HEK293 (cell line): ENCODE results near the gene RIN2.

Experiments
- CTCF ChIA-PET: fragments of 350-600 bp; formaldehyde crosslinking; extraction: SDS; loops from one replicate; lab custom pipeline; 2021; ENCODE audit warnings: antibody characterized with exemption; lab: Yijun Ruan, JAX
- POLR2A ChIA-PET: fragments of 300-600 bp; formaldehyde crosslinking; extraction: SDS; loops from one replicate; lab custom pipeline; 2020; ENCODE audit warnings: antibody characterized with exemption, inconsistent platforms; lab: Yijun Ruan, JAX
- H3K27ac ChIP-seq: fragments of 200-500 bp; sonication (Bioruptor generic); 2 replicates; pipeline ENCODE4 v1.5.1; 2014; ENCODE audit warnings: low read depth, low read length, control low read depth, inconsistent platforms; ENCODE audit errors: extremely low read depth
- H3K36me3 ChIP-seq, 2 experiments: fragments of 200-500 bp in 1 of 2; sonication (Bioruptor generic) in 1 of 2; 1 replicate in 1 of 2; 2 replicates in 1 of 2; pipeline ENCODE4 v1.5.1; 2014 to 2017; ENCODE audit warnings: inconsistent platforms in 2 of 2, low read length in 2 of 2; ENCODE audit not compliant: control insufficient read depth in 2 of 2, insufficient read depth in 1 of 2
- H3K4me1 ChIP-seq: fragments of 200-500 bp; sonication (Bioruptor generic); 2 replicates; pipeline ENCODE4 v1.5.1; 2014; ENCODE audit warnings: mild to moderate bottlenecking, low read length, inconsistent platforms; ENCODE audit not compliant: control insufficient read depth, insufficient read depth
- H3K4me3 ChIP-seq: 2 replicates; pipeline ENCODE4 v1.5.1; 2011; ENCODE audit warnings: low read depth, mild to moderate bottlenecking, control low read depth, low read length, moderate library complexity
- H3K9me3 ChIP-seq: fragments of 200-500 bp; sonication (Bioruptor generic); 2 replicates; pipeline ENCODE4 v1.5.1; 2014; ENCODE audit warnings: low read depth, low read length, inconsistent platforms; ENCODE audit not compliant: control insufficient read depth, insufficient read depth
- CTCF ChIP-seq: fragments of 450-650 bp; formaldehyde crosslinking; IDR thresholded peaks from 2 replicates; pipeline ENCODE4 v1.5.1; 2016; ENCODE audit warnings: missing biosample characterization, missing genetic modification characterization
- IKZF3 ChIP-seq: fragments of 450-650 bp; IDR thresholded peaks from 2 replicates; pipeline ENCODE4 v1.5.0; 2018; ENCODE audit warnings: missing biosample characterization, mild to moderate bottlenecking, missing genetic modification characterization, moderate library complexity
- KLF16 ChIP-seq: fragments of 450-650 bp; formaldehyde crosslinking; IDR thresholded peaks from 2 replicates; pipeline ENCODE4 v1.5.1; 2017; ENCODE audit warnings: missing biosample characterization, missing genetic modification characterization
- KLF8 ChIP-seq: fragments of 450-650 bp; formaldehyde crosslinking; IDR thresholded peaks from 2 replicates; pipeline ENCODE4 v1.5.1; 2016; ENCODE audit warnings: missing biosample characterization, missing genetic modification characterization
- MEIS1 ChIP-seq: sonication (generic); formaldehyde crosslinking; IDR thresholded peaks from 2 replicates; pipeline ENCODE4 v1.8.1; 2022; ENCODE audit warnings: missing genetic modification reagents, mild to moderate bottlenecking, borderline replicate concordance
- PRDM4 ChIP-seq: fragments of 450-650 bp; formaldehyde crosslinking; IDR thresholded peaks from 2 replicates; pipeline ENCODE4 v1.5.1; 2017; ENCODE audit warnings: missing biosample characterization, missing genetic modification characterization
- SP7 ChIP-seq: fragments of 450-650 bp; formaldehyde crosslinking; IDR thresholded peaks from 2 replicates; pipeline ENCODE4 v1.5.1; 2016; ENCODE audit warnings: missing biosample characterization, missing genetic modification characterization
- TCF7L2 ChIP-seq: IDR thresholded peaks from 2 replicates; pipeline ENCODE4 v1.6.1; 2011; ENCODE audit warnings: low read depth, mild to moderate bottlenecking, inconsistent platforms, low read length, moderate library complexity, borderline replicate concordance
- ZBTB21 ChIP-seq: fragments of 450-650 bp; formaldehyde crosslinking; IDR thresholded peaks from 2 replicates; pipeline ENCODE4 v1.5.1; 2017; ENCODE audit warnings: missing biosample characterization, missing genetic modification characterization
- ZFHX2 ChIP-seq: fragments of 450-650 bp; formaldehyde crosslinking; conservative IDR thresholded peaks from 2 replicates; pipeline ENCODE4 v1.5.1; 2016; ENCODE audit warnings: missing biosample characterization, missing genetic modification characterization
- ZNF140 ChIP-seq: fragments of 450-650 bp; formaldehyde crosslinking; IDR thresholded peaks from 2 replicates; pipeline ENCODE4 v1.5.1; 2016; ENCODE audit warnings: missing biosample characterization, missing genetic modification characterization
- ZNF2 ChIP-seq: fragments of 450-650 bp; formaldehyde crosslinking; IDR thresholded peaks from 2 replicates; pipeline ENCODE4 v1.5.1; 2016; ENCODE audit warnings: missing biosample characterization, missing genetic modification characterization
- ZNF202 ChIP-seq: fragments of 450-650 bp; formaldehyde crosslinking; IDR thresholded peaks from 2 replicates; pipeline ENCODE4 v1.5.1; 2016; ENCODE audit warnings: missing biosample characterization, missing genetic modification characterization, borderline replicate concordance
- ZNF416 ChIP-seq: fragments of 450-650 bp; formaldehyde crosslinking; IDR thresholded peaks from 2 replicates; pipeline ENCODE4 v1.5.1; 2016; ENCODE audit warnings: missing biosample characterization, missing genetic modification characterization
- ZNF518A ChIP-seq: fragments of 450-650 bp; formaldehyde crosslinking; conservative IDR thresholded peaks from 2 replicates; pipeline ENCODE4 v1.5.1; 2016; ENCODE audit warnings: low read depth, missing biosample characterization, missing genetic modification characterization
- ZNF600 ChIP-seq: fragments of 450-650 bp; formaldehyde crosslinking; IDR thresholded peaks from 2 replicates; pipeline ENCODE4 v1.5.1; 2016; ENCODE audit warnings: missing biosample characterization, missing genetic modification characterization
- ZNF658 ChIP-seq: fragments of 450-650 bp; formaldehyde crosslinking; IDR thresholded peaks from 2 replicates; pipeline ENCODE4; 2016; ENCODE audit warnings: missing biosample characterization, missing genetic modification characterization
- ZNF660 ChIP-seq: fragments of 450-650 bp; IDR thresholded peaks from 2 replicates; pipeline ENCODE4 v1.5.1; 2018; ENCODE audit warnings: missing biosample characterization, mild to moderate bottlenecking, missing genetic modification characterization
- ZNF791 ChIP-seq: fragments of 450-650 bp; formaldehyde crosslinking; IDR thresholded peaks from 2 replicates; pipeline ENCODE4 v1.5.1; 2016; ENCODE audit warnings: missing biosample characterization, missing genetic modification characterization
- TF ChIP-seq, protein P1 (sequence below): fragments of 450-650 bp; formaldehyde crosslinking; optimal IDR thresholded peaks from 2 replicates; pipeline ENCODE3; 2016; ENCODE audit warnings: missing biosample characterization, mild to moderate bottlenecking, missing genetic modification characterization
- TF ChIP-seq, protein P2 (sequence below): fragments of 450-650 bp; formaldehyde crosslinking; IDR thresholded peaks from 2 replicates; pipeline ENCODE4 v1.5.1; 2016; ENCODE audit warnings: missing biosample characterization, missing genetic modification characterization

RIN2 gene

GRCh38 chr20:19758501-19759331 lies 658 bp downstream of the RIN2 start (continued):
- peak; percentile 45; the same call in 1 of the 2 replicates for TF ChIP-seq TCF7L2

GRCh38 chr20:19760371-19760721 lies 2.3 kb downstream of the RIN2 start:
- Histone ChIP-seq H3K9me3 (no peaks in the 10 kb centered on the region), H3K4me1 (peaks cover 6% of the 10 kb centered on the region; the same call in 1 of the 2 replicates), H3K36me3 (no peaks in the 10 kb centered on the region), H3K27ac (no peak overlapping the region)
- POLR2A ChIA-PET, result no interaction called here
- CTCF ChIA-PET, result no interaction called here
- TF ChIP-seq SP7, result no peak
- no peak for TF ChIP-seq ZNF518A
- TF ChIP-seq KLF16 (tag by site-specific recombination), result no peak
- TF ChIP-seq ZNF202 (tag by site-specific recombination), result no peak
- TF ChIP-seq, protein P1, sequence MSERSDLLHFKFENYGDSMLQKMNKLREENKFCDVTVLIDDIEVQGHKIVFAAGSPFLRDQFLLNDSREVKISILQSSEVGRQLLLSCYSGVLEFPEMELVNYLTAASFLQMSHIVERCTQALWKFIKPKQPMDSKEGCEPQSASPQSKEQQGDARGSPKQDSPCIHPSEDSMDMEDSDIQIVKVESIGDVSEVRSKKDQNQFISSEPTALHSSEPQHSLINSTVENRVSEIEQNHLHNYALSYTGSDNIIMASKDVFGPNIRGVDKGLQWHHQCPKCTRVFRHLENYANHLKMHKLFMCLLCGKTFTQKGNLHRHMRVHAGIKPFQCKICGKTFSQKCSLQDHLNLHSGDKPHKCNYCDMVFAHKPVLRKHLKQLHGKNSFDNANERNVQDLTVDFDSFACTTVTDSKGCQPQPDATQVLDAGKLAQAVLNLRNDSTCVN (tag by site-specific recombination), result no peak
- TF ChIP-seq, all 188 proteins: peak for 0
- H3K4me3 ChIP-seq, result no peak overlapping the region

DNA sequence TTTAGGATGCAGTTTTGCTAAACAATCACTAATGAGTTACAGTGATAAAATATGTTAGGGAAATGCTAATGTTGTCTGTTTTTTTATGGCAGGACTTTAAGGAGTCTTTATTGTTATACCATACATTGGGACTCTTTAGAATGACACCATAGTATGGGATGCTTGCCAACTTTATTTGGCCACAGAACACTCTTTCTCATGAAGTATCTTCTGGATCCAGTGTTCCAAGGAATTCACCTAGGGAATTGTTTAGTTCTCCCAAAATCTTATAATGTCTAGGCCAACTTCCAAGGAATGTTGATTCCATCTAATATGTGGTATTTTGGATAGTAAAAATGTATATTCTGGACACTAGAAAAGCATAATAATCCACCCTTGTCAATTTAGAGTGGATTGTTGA lies 3.3 kb downstream of the RIN2 start:
- H3K4me1 ChIP-seq, result peaks cover 6% of the 10 kb centered on the region; the same call in 1 of the 2 replicates
- no peaks in the 10 kb centered on the region for H3K9me3 ChIP-seq
- ChIA-PET CTCF (interaction anchor here (1.0 kb wide), 1 partner anchor 23 kb away, joined by 4 read pairs; no protein-coding TSS in a partner anchor), POLR2A (no interaction called here)
- H3K4me3 ChIP-seq, result no peak overlapping the region
- H3K36me3 ChIP-seq, result no peaks in the 10 kb centered on the region
- no peak overlapping the region for H3K27ac ChIP-seq
- no peak for TF ChIP-seq ZNF600 (tag by site-specific recombination)
- no peak for TF ChIP-seq ZNF658
- TF ChIP-seq, protein P2, sequence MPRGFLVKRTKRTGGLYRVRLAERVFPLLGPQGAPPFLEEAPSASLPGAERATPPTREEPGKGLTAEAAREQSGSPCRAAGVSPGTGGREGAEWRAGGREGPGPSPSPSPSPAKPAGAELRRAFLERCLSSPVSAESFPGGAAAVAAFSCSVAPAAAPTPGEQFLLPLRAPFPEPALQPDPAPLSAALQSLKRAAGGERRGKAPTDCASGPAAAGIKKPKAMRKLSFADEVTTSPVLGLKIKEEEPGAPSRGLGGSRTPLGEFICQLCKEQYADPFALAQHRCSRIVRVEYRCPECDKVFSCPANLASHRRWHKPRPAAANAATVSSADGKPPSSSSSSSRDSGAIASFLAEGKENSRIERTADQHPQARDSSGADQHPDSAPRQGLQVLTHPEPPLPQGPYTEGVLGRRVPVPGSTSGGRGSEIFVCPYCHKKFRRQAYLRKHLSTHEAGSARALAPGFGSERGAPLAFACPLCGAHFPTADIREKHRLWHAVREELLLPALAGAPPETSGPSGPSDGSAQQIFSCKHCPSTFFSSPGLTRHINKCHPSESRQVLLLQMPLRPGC (tag by site-specific recombination), result no peak
- no peak for TF ChIP-seq IKZF3 (tag by site-specific recombination)
- no peak for TF ChIP-seq ZBTB21
- no peak for TF ChIP-seq ZNF660 (tag by site-specific recombination)
- TF ChIP-seq ZFHX2 (tag by site-specific recombination), result no peak
- no peak for TF ChIP-seq ZNF2
- no peak for TF ChIP-seq ZNF416 (tag by site-specific recombination)
- TF ChIP-seq CTCF (tag by site-specific recombination), result no peak
- no peak for TF ChIP-seq PRDM4 (tag by site-specific recombination)
- TF ChIP-seq MEIS1 (CRISPR knock-in tag), result no peak
- no peak for TF ChIP-seq KLF16 (tag by site-specific recombination)
- no peak for TF ChIP-seq ZNF140 (tag by site-specific recombination)
- TF ChIP-seq KLF8, result no peak
- no peak for TF ChIP-seq ZNF791
